ENCODE measurements around the gene GAGE12J.
"Not testable (repeated sequence)": the region's sequence is repeated elsewhere in the genome, so short reads cannot be mapped to it uniquely, and the experiment has no call there.

GAGE12J gene

GRCh38 chrX:49321737-49322136, at the start of gene GAGE12J:
GAGE12J (plus strand) TSS chrX:49322037; CDS start chrX:49323194, 1,157 bp downstream.
- DNase-seq, result not testable (repeated sequence)

- DNase-seq, result no peak
These were observed 49.4 kb upstream of the GAGE12J start for GRCh38 chrX:49272421-49272820.

- DNase-seq, result peak; percentile 62
These were observed 48.6 kb upstream of the GAGE12J start for GRCh38 chrX:49273181-49273727.

GRCh38 chrX:49276207-49276606, 45.6 kb upstream of the GAGE12J start:
- no peak for DNase-seq

- DNase-seq, result peak; percentile 47
These were observed 44.9 kb upstream of the GAGE12J start for GRCh38 chrX:49276671-49277534.

- DNase-seq, result no peak
These were observed 44.4 kb upstream of the GAGE12J start for GRCh38 chrX:49277535-49277830.

- no peak for DNase-seq
These were observed 43.8 kb upstream of the GAGE12J start for GRCh38 chrX:49278081-49278480.

GRCh38 chrX:49282647-49283011, 39.2 kb upstream of the GAGE12J start:
- no peak for DNase-seq

- no peak for DNase-seq
These were observed 37.6 kb upstream of the GAGE12J start for GRCh38 chrX:49284212-49284611.

GRCh38 chrX:49286136-49286535, 35.7 kb upstream of the GAGE12J start:
- no peak for DNase-seq

- DNase-seq, result no peak
These were observed 35.3 kb upstream of the GAGE12J start for GRCh38 chrX:49286581-49286980.

GRCh38 chrX:49287665-49288064, 34.2 kb upstream of the GAGE12J start:
- no peak for DNase-seq

- no peak for DNase-seq
These were observed 31.6 kb upstream of the GAGE12J start for GRCh38 chrX:49290215-49290614.

- DNase-seq, result peak; percentile 81
These were observed 30.1 kb upstream of the GAGE12J start for GRCh38 chrX:49291615-49292337.

GRCh38 chrX:49292400-49293362, 29.2 kb upstream of the GAGE12J start:
- DNase-seq, result no peak

- DNase-seq, result not testable (repeated sequence)
These were observed 22.5 kb upstream of the GAGE12J start for GRCh38 chrX:49299293-49299692.

- DNase-seq, result no peak
These were observed 21.1 kb upstream of the GAGE12J start for GRCh38 chrX:49300703-49301102.

GRCh38 chrX:49303346-49303745, 18.5 kb upstream of the GAGE12J start, which contains the start of gene GAGE10:
GAGE10 (plus strand) TSS chrX:49303646; CDS start chrX:49304860, 1,214 bp downstream.
- no peak for DNase-seq

GRCh38 chrX:49307775-49308174, 14.1 kb upstream of the GAGE12J start:
- DNase-seq, result not testable (repeated sequence)

GRCh38 chrX:49308604-49309269, 13.1 kb upstream of the GAGE12J start:
- peak; percentile 23 for DNase-seq

- no peak for DNase-seq
These were observed 12.3 kb upstream of the GAGE12J start for GRCh38 chrX:49309401-49309981.

- DNase-seq, result no peak
These were observed 11.5 kb upstream of the GAGE12J start for GRCh38 chrX:49310371-49310770.
